ENCODE data around the gene GSN. TPM values are rescaled to one million over a fixed set of nuclear protein-coding genes. Genes with fewer than 3 reads are reported as not detected.
A peak's percentile ranks its signal among the peaks of the same experiment; 100 is the strongest.

GSN gene
- total RNA-seq, 3 donors from 2014 or later: 1,290 to 13,922 (median 1,437) TPM

DNA sequence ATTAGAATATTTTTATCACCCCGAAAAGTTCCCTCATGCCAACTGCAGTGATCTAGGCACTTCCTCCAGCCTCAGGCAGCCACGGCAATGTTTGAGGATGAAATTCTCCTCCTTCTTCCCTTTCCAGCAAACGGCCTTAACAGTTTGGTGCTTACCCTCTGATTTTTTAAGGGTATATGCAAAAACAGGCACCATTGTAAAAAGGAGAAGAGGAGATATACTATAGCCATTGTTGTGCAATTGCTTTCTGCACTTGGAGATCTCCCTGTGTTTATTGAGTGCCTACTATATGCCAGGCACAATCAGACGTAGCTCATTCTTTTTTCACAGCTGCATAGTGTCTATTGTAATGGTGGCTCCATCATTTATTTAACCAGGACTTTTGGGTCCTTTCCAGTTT is 29.4 kb downstream of the GSN start:
- Histone ChIP-seq H3K27me3 (no peaks in the 10 kb centered on the region), H3K36me3 (no peaks in the 10 kb centered on the region), H3K9me3 (no peaks in the 10 kb centered on the region), H3K4me1 (peaks cover 32 to 34% of the 10 kb centered on the region in 2 donors), H3K4me3 (no peak overlapping the region), H3K27ac (peak overlapping the region; percentile 94 to 98)
- intact Hi-C loops (cut with DNase I; ENCODE audit: low total_unique reads): loop anchor here (1.0 to 10.0 kb wide), 2 partner anchors 17 to 1727 kb away; no protein-coding TSS in a partner anchor
- no peak for DNase-seq (ENCODE audit: low spot score in 2 of 2)
- TF ChIP-seq, protein P1, sequence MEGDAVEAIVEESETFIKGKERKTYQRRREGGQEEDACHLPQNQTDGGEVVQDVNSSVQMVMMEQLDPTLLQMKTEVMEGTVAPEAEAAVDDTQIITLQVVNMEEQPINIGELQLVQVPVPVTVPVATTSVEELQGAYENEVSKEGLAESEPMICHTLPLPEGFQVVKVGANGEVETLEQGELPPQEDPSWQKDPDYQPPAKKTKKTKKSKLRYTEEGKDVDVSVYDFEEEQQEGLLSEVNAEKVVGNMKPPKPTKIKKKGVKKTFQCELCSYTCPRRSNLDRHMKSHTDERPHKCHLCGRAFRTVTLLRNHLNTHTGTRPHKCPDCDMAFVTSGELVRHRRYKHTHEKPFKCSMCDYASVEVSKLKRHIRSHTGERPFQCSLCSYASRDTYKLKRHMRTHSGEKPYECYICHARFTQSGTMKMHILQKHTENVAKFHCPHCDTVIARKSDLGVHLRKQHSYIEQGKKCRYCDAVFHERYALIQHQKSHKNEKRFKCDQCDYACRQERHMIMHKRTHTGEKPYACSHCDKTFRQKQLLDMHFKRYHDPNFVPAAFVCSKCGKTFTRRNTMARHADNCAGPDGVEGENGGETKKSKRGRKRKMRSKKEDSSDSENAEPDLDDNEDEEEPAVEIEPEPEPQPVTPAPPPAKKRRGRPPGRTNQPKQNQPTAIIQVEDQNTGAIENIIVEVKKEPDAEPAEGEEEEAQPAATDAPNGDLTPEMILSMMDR (IDR thresholded peaks at IDR 0.05): no peak
- TF ChIP-seq POLR2AphosphoS5 (IDR thresholded peaks at IDR 0.05) (no peak), POLR2A (IDR thresholded peaks at IDR 0.05) (no peak)

- intact Hi-C loops (cut with DNase I; ENCODE audit: low total_unique reads): loop anchor here (10.0 kb wide), 1 partner anchor 1727 kb away; no protein-coding TSS in a partner anchor
- H3K4me1 ChIP-seq: peaks cover 32 to 39% of the 10 kb centered on the region in 2 donors
Measured at GRCh38 chr9:121298016-121298538, 30.1 kb downstream of the GSN start.

GRCh38 chr9:121298689-121299466 is 30.9 kb downstream of the GSN start:
- TF ChIP-seq, protein P1 (IDR thresholded peaks at IDR 0.05): no peak
- TF ChIP-seq POLR2AphosphoS5 (IDR thresholded peaks at IDR 0.05) (peak in 2 of 3 donors; percentile 47 to 50), POLR2A (IDR thresholded peaks at IDR 0.05) (no peak)
- Histone ChIP-seq H3K27ac (peak overlapping the region; percentile 94 to 98), H3K4me3 (peak overlapping the region; percentile 62 to 78 (median 66)), H3K36me3 (no peaks in the 10 kb centered on the region), H3K27me3 (no peaks in the 10 kb centered on the region), H3K4me1 (peaks cover 31 to 39% of the 10 kb centered on the region in 2 donors), H3K9me3 (no peaks in the 10 kb centered on the region)
- DNase-seq (ENCODE audit: low spot score in 2 of 2): no peak
- intact Hi-C loops (cut with DNase I; ENCODE audit: low total_unique reads): loop anchor here (10.0 kb wide), 1 partner anchor 1726 kb away; no protein-coding TSS in a partner anchor

More at GRCh38 chr9:121298016-121298538, 30.1 kb downstream of the GSN start:
- DNase-seq (ENCODE audit: low spot score in 2 of 2): no peak
- TF ChIP-seq POLR2A (IDR thresholded peaks at IDR 0.05) (no peak), POLR2AphosphoS5 (IDR thresholded peaks at IDR 0.05) (no peak)
- TF ChIP-seq, protein P1 (IDR thresholded peaks at IDR 0.05): no peak
- H3K27me3 ChIP-seq: no peaks in the 10 kb centered on the region
- no peaks in the 10 kb centered on the region for H3K36me3 ChIP-seq
- H3K4me3 ChIP-seq: peak overlapping the region in 1 of 3 donors; percentile 78
- no peaks in the 10 kb centered on the region for H3K9me3 ChIP-seq
- H3K27ac ChIP-seq: peak overlapping the region; percentile 94 to 98

GRCh38 chr9:121299467-121300282 is 31.7 kb downstream of the GSN start:
- peak overlapping the region; percentile 94 to 98 for H3K27ac ChIP-seq
- peaks cover 23 to 36% of the 10 kb centered on the region in 2 donors for H3K4me1 ChIP-seq
- H3K27me3 ChIP-seq: no peaks in the 10 kb centered on the region
- intact Hi-C loops (cut with DNase I; ENCODE audit: low total_unique reads): loop anchor here (10.0 kb wide), 1 partner anchor 1725 kb away; no protein-coding TSS in a partner anchor
- H3K9me3 ChIP-seq: no peaks in the 10 kb centered on the region
- H3K4me3 ChIP-seq: peak overlapping the region; percentile 62 to 78 (median 66)
- TF ChIP-seq POLR2A (IDR thresholded peaks at IDR 0.05) (no peak), POLR2AphosphoS5 (IDR thresholded peaks at IDR 0.05) (peak; percentile 33 to 53 (median 43))
- no peaks in the 10 kb centered on the region for H3K36me3 ChIP-seq
- peak; percentile 60 to 68 for DNase-seq (ENCODE audit: low spot score in 2 of 2)

Data from breast epithelium (tissue), 4 donors.